Right renal cortex interstitium (tissue), 3 donors: ENCODE measurements around the gene PIGT. TPM values are rescaled to one million over a fixed set of nuclear protein-coding genes. Genes with fewer than 3 reads are reported as not detected.

ENCODE experiments used
- DNase-seq, 3 donors: peaks; one replicate each; pipeline ENCODE4 v3.0.0-alpha.2; 2013; ENCODE audit warnings: low read depth in 3 of 3, low spot score in 2 of 3
- polyA plus RNA-seq, 3 donors: library from polyadenylated mRNA; unstranded; fragments of 120-200 nt; gene quantifications; one replicate each; pipeline ENCODE4 v1.2.1, GENCODE V29; 2013; ENCODE audit not compliant: insufficient read length in 3 of 3

The PIGT gene
- polyA plus RNA-seq, 3 donors: 90.8 to 101 (median 97.5) TPM

DNA sequence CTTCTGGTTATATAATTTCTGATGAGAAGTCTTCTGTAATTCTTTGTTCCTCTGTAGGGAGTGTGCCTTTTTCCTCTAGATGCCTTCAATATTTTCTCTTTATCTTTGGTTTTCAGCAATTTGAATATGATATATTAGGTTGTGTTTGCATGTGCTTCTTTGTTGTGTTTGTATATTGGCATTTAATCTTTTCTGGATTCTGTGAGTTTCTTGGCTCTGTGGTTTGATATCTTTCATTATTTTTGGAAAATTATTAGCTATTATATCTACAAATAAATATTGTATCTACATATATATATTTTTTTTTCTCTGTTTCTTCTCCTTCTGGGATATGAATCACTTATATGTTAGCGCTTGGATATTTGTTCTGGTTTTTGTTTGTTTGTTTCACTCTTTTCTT is 16.9 kb upstream of the PIGT start:
- no peak for DNase-seq

DNA sequence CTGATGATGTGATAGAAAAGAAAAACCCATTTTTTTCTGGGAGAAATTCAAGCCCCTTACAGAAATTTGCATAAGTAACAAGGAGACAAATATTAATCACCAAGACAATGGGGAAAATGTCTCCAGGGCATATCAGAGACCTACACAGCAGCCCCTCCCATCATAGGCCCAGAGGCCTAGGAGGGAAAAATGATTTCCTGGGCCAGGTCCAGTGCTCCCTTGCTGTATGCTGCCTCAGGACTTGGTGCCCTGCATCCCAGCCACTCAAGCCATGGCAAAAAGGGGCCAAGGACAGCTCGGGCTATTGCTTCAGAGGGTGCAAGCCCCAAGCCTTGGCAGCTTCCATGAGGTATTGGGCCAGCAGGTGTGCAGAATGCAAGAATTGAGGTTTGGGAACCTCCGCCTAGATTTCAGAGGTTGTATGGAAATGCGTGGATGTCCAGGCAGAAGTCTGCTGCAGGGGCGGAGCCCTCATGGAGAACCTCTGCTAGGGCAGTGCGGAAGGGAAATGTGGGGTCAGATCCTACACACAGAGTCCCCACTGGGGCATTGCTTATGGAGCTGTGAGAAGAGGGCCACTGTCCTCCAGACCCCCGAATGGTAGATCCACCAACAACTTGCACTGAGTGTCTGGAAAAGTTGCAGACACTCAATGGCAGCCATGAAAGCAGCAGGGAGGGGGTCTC is 15.5 kb upstream of the PIGT start:
- no peak for DNase-seq

DNA sequence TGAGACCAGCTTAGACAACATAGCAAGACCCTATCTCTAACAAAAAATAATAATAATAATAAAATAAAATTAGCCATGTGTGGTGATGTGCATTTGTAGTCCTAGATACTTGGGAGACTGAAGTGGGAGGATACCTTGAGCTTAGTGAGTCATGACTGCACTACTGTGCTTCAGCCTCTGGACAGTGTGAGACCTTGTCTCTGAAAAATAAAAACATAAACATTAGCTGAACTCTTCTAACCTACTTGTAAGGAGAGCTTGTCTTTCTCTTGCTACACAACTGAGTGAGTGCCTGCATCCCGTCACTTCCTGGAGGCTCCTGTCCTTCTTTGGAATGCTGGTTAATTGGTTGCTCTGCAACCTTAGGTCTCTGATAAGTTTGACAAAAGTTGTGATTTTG is 13.0 kb upstream of the PIGT start:
- DNase-seq: no peak

DNA sequence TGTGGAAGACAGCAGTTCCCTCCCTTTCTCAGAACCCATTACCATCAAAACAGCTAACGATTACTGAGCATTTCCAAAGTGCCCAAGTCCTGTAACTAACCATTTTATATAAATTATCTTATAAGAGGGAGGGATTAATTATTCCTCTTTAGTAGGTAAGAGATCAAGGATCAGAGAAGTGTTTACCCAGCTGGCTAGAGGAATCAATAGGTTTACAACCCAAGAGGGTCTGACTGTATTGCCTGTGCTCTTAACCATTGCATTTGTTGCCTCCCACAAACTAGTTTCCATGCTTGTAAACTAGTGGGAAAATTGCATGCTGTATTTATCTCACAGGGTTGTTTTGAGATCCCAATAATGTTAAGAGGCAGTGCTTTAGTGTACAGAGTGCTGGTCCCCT is 11.5 kb upstream of the PIGT start:
- DNase-seq: no peak

DNA sequence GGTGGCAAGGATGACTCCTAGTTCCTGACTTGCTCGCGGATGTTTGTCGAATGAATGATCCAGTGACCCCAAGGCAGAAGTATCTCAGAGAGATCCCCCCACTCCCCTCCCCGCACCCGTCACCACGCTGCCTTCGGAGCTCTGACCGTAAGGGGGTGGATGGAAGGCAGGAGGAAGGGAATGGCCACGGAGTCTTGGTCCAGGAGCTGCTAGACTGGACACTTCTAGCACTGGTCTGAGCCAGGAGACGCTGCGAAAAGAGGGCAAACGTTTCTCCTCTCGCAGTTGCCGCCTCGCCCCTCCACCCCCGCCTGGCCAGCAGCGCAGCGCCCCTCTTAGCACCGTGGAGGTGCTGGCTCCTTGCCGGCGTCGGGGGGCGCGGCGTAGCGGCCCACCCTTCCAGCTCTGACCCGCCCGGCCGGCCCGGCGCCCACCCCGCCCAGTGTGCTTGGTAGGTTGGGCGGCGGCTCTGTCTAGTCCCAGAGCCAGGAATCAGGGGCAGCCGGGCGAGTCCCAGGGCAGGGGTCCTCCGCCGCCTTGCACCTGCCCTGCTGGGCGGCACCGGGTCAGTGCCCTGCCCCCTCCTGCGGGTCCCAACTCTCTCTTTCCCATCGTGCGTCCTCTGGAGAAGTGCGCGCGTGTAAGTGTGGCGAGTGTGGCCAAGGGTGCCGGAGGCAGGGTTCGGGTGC is 10.2 kb upstream of the PIGT start:
- DNase-seq: no peak

DNA sequence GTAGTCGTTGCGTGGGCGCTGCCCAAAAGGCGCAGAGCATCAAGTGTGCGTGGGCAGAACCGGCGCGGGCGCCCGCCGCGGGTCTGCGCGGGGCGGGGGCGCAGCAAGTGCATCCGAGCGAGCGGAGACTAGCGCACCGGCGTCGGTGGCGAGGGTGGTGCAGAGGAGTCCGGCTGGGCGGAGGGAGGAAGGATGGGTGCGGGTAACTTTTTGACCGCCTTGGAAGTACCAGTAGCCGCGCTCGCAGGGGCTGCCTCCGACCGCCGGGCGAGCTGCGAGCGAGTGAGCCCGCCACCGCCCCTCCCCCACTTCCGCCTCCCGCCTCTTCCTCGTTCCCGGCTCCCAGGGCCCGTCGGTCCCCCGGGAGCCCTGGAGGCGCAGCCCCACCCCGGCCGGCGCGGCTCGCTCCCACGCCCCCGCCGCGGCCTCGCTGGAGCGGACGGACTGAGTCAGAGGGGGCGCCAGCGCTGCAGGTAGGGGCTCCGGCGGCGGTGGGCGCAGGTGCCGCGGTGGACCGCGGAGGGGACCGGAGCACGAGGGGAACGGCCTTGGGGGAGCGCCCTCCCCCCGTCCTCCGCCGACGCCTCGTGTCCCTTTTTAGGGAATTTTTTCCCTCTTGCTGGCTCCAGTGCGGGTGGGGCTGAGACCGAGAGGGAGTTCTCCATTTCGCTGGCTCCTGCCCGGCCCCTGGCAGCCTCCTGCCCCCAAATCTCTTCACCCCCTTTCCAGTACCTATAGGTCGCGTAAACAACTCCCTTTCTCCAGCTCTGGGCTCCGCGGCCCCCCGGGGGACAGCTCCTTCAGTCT is 9.5 kb upstream of the PIGT start:
- DNase-seq: peak in 1 of 3 donors; percentile 13

DNA sequence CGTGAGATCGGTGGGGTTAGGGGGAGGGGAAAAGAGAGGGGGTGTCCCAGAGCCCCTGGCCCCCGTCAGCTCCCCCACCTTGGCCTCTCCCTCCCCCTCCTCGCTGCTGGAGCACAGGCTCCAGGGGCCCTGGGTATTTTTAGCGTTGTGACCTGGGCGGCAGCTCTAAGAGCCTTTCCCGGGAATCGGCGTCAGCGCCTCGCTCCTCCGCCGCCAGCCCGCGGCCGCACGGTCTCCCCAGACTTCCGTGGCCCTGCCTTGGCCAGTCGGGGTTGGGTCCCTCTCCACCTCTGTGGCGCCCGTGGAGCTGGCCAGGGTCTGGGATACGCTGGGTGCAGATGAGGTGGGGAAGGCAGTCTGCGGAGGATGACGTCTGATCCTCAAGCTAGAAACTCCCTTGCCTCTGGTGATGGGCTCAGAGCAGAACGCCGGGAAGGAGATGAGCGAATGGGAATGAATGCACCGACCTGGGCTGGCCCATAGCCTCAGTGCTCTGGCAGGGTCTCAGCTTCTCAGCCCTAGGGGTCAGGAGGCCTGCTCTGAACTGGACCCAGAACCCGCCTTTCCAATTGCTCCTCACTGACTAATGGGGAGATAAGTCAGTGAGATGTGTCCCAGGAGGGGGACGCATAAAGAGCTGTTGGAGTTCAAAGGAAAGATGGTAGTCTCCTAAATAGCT is 8.7 kb upstream of the PIGT start:
- DNase-seq: peak in 1 of 3 donors; percentile 8

DNA sequence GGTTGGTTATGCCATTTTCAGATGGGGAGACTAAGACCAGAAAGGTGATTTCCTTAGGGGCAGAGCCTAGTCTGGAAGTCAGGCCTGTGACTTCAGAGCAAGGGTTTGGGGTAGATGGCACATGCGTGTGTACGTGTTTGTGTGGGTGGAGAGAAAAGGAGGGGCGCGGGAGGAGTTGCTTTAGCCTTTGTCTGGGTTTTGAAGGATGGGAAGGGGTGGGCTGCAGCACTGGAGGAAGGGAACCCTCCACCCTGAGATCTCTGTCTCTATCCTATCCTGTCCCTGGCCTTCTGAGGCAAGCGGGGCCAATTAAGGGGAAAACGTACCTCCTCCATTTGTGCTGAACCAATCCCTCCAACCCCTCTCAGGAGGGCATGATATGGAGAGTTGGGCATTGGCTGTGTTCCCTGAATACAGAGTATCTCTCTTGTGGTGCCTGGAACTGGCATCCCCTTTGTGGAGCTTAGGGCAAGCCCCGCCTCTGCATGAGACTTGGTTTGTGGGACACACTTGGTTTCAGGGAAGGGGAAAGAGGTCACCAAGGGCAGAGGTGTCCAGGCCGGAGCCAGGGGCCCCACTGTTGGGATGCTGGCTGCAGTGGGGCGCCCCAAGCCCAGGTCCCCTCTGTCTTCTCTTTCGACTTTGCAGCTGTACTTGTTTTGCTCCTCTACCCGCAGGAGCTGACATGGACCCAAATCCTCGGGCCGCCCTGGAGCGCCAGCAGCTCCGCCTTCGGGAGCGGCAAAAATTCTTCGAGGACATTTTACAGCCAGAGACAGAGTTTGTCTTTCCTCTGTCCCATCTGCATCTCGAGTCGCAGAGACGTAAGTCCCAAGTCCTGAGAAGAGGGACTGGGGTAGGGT is 7.9 kb upstream of the PIGT start, which contains the start of gene DBNDD2:
Gene DBNDD2, plus strand, starts transcription at position 507 of the 863 bp plus-strand sequence. Its CDS starts 179 bp downstream, at position 686.
- no peak for DNase-seq

DNA sequence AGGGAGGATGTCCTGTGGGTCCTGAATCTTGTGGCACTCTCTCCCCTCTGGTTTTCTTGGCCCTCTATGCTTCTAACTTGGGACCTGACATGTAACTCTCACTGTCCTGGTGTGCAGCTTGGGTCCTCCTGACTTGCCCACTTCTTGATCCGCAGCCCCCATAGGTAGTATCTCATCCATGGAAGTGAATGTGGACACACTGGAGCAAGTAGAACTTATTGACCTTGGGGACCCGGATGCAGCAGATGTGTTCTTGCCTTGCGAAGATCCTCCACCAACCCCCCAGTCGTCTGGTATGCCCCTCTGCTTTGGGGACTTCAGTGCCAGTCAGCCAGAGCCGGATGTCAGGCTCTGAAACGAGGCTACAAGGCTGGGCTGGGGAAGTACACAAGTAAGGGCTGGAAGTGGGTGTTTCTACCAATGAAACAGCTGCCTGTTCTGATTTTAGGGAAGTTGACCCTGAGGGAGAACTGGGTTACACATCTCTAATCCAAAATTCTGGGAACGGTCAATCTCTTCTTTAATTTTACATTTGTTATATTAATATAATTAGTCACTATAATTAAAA is 7.2 kb upstream of the PIGT start:
- DNase-seq: no peak

DNA sequence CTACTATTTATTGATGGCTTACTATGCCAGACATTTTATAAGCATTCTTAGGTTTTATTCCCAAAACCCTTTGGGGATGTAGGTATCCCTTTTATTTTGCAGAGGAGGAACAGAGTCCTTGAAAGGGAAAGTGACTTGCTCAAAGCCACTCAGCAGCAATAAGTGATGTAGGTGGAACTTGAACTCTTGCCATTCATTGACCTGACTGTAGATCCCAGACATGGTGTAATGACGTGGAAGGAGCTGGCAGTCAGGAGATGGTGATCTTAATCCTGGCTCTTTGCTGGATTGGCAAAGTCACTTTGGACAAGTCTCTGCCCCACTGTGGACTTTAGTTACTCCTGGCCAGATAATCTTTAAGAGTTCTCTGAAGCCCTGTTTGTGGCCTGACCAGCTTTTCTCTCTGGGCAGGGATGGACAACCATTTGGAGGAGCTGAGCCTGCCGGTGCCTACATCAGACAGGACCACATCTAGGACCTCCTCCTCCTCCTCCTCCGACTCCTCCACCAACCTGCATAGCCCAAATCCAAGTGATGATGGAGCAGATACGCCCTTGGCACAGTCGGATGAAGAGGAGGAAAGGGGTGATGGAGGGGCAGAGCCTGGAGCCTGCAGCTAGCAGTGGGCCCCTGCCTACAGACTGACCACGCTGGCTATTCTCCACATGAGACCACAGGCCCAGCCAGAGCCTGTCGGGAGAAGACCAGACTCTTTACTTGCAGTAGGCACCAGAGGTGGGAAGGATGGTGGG is 6.2 kb upstream of the PIGT start:
- DNase-seq: no peak

DNA sequence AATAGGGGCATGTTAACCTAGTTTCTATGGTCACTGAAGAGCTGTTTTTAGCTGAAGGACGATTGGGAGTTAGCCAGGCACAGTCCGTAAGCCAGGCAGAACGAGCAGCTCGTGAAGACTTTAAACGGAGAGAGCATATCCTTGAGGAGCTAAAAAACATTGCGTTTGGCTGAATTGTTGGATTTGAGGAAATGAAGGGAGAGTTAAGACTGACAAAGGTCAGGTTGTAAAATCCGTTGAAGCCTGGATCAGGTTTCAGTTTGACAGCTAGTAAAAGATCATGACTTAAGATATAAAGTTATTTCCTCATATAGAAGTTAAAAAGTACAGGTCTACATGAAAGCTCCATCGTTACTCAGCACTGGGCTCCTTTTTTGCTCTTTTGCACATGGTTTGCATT is 5.1 kb upstream of the PIGT start:
- no peak for DNase-seq

DNA sequence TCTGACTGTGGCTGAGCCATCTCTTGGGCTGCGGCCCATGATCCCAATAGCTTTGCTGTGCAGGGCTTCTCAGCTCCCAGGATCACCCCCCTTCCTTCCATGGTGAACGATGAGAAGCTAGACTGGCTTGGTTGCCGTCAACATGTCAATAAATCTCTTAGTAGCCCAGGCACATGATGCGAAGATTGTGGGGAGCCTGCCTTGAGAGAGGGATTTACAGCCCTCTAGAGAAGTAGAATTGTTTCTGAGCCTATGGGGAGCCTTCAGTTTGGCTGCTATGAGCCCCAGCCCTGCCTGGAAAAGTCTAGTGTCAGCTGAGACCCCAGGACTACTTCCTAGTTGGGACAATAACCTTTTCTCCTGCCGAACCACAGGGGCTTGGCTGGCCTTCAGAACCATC is 3.3 kb upstream of the PIGT start:
- DNase-seq: no peak

DNA sequence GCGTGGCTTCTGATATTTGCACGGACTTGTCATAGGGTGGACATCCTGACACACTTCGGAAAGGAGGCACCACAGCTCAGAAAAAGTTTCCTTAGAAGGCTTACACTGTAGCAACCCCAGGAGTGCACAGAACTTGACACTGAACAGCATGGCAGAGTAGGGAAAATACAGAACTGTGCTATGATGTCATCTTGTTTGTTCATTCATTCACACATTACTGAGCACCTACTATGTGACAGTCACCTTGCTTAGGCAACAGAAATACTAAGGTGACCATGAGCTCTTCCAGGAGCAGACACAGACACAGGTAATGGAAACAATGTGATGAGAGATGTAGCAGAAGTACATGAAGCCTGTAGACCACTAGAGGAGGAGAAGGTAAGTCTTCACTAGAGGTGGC is 2.5 kb upstream of the PIGT start:
- DNase-seq: no peak

DNA sequence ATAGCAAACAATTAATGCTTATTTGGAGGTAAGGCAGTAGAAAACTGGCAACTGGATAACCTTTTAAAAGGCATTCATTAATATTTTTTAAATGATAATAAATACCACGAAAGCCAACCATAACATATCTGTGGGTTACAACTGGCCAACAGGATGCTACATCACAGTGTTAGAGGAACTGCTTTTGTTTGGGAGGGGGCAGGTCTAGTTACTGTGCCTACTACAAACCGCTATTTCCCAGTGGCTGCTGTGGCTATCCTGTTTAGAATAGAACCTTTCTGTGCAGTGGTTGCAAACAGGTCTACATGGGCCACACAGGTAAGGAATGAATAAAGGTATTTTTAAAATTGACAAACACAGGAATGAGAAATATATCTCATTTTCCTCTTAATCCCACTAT is 976 bp downstream of the PIGT start:
- DNase-seq: no peak

DNA sequence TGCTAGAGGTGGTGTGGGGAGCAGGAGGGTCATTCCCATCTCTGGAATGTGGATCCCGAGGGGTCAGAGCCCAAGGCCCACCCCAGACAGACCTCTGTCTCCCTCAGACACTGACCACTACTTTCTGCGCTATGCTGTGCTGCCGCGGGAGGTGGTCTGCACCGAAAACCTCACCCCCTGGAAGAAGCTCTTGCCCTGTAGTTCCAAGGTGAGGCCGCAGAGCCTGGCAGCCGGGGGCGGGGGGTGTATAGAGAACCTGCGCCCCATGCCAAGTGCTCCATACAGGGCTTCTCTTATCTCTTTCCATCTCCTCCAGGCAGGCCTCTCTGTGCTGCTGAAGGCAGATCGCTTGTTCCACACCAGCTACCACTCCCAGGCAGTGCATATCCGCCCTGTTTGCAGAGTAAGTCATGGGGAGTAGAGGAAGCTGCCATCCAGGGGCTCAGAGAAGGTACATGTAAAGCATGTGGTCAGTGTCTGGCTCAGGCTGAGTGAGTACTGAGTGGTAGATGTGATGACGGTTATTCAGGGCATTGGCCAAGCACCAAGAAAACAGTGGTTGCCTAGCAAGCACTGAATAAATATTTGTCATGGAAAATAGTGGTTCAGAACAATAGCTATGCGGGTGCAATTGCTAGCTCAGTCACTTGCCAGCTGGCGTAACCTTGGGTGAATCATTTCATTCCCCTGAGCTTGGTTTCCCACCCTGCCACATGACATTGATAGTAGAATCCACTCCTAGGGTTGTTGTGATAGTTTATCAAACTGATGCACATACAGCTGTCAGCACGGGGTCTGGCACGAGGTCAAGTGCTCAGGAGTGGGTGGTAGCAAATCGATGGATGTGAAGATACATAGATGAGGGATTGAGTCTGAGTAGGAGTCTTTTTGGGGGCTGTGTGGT is 3.5 kb downstream of the PIGT start:
- DNase-seq: no peak

DNA sequence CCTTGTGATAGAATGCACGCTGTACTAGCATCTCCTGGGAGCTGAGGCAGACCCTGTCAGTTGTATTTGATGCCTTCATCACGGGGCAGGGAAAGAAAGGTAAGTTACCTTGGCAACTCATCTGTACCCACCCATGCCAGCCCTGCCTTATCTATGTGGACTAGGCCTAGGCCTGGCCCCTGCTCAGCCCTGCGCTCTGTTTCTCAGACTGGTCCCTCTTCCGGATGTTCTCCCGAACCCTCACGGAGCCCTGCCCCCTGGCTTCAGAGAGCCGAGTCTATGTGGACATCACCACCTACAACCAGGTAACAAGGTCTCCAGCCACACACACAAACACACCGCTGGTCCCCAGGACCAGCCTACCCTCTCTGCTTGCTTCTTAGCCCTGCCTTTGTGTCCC is 4.2 kb downstream of the PIGT start:
- DNase-seq: no peak

DNA sequence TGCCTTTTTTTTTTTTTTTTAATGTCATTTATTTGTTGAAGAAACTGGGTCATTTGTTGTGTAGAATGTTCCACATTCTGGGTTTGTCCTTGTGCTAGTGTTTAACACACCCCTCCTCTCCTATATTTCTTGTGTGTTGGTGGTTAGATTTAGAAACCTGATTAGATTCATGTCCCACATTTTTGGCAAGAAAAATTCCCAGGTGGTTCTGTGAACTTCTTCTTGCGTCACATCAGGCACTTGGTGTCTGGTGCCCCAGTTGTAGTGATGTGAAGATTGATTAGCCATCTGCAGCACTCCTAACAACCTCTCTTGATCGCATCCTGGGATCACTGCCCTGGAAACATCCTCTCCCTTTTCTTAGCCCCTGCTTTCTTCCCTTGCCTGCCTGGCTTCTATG is 7.8 kb downstream of the PIGT start:
- DNase-seq: no peak

DNA sequence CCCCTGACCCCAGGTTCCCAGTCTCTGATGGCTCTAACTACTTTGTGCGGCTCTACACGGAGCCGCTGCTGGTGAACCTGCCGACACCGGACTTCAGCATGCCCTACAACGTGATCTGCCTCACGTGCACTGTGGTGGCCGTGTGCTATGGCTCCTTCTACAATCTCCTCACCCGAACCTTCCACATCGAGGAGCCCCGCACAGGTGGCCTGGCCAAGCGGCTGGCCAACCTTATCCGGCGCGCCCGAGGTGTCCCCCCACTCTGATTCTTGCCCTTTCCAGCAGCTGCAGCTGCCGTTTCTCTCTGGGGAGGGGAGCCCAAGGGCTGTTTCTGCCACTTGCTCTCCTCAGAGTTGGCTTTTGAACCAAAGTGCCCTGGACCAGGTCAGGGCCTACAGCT is 9.6 kb downstream of the PIGT start:
- no peak for DNase-seq
